Esophagus muscularis mucosa (tissue), 4 donors: ENCODE measurements around the gene PRKAG2. TPM values are rescaled to one million over a fixed set of nuclear protein-coding genes. Genes with fewer than 3 reads are reported as not detected.

Experiments used
- DNase-seq: peaks from one replicate; pipeline ENCODE4 v3.0.0-alpha.2; 2017; ENCODE audit errors: extremely low spot score
- H3K27ac ChIP-seq, 4 donors: fragments of 200-600 bp; sonication (generic); replicated peaks in 1 of 4; 1 replicate in 3 of 4; 2 replicates in 1 of 4; pipeline ENCODE4 v1.5.1; 2016 to 2019; ENCODE audit warnings: mild to moderate bottlenecking in 1 of 4
- H3K27me3 ChIP-seq, 4 donors: fragments of 200-600 bp; sonication (generic); one replicate each; pipeline versions ENCODE4 v1.5.1 to v1.6.0; 2016 to 2019
- H3K36me3 ChIP-seq, 4 donors: fragments of 200-600 bp; sonication (generic); one replicate each; pipeline ENCODE4 v1.5.1; 2016 to 2019
- H3K4me1 ChIP-seq, 4 donors: fragments of 200-600 bp; sonication (generic); one replicate each; pipeline ENCODE4 v1.5.1; 2016 to 2019
- H3K4me3 ChIP-seq, 4 donors: fragments of 200-600 bp; sonication (generic); 1 replicate in 2 of 4; 2 replicates in 2 of 4; pipeline ENCODE4 v1.5.1; 2016 to 2019; ENCODE audit warnings: mild to moderate bottlenecking in 4 of 4, moderate library complexity in 1 of 4
- H3K9me3 ChIP-seq, 4 donors: fragments of 200-600 bp; sonication (generic); 1 replicate in 3 of 4; 2 replicates in 1 of 4; pipeline ENCODE4 v1.5.1; 2016 to 2019
- EP300 ChIP-seq: sonication (generic); formaldehyde crosslinking; IDR thresholded peaks from one replicate; pipeline ENCODE4 v1.6.1; 2017; ENCODE audit warnings: antibody characterized with exemption
- POLR2A ChIP-seq: fragments of 450-650 bp; IDR thresholded peaks from one replicate; pipeline ENCODE4 v1.6.1; 2017; ENCODE audit warnings: antibody characterized with exemption, moderate library complexity, mild to moderate bottlenecking, low read depth
- POLR2AphosphoS5 ChIP-seq, 2 donors: sonication (generic); formaldehyde crosslinking; IDR thresholded peaks; one replicate each; pipeline ENCODE4 v1.6.1; 2017; ENCODE audit warnings: antibody characterized with exemption in 2 of 2
- WGBS: methylation state at CpG from one replicate; pipeline ENCODE4 v1.1.5; 2018; 5-methylcytosine and 5-hydroxymethylcytosine counted together
- intact Hi-C: fragments of 100-400 bp; cut with DNase I; formaldehyde crosslinking; loops from one replicate; pipeline ENCODE4 v1.15.1; 2023
- total RNA-seq, 4 donors: library from RNA; depleted of rRNA; stranded (reverse); fragments of >200 nt; gene quantifications; one replicate each; pipeline versions ENCODE4 v1.1.0 to v1.2.1, GENCODE V29; 2016
- TF ChIP-seq, protein P1 (sequence below), 3 experiments: fragments of 200-600 bp in 2 of 3; fragments of 450-650 bp in 1 of 3; sonication (generic) in 2 of 3; IDR thresholded peaks; one replicate each; pipeline ENCODE4 v1.5.1; 2017 to 2019; ENCODE audit warnings: antibody characterized with exemption in 3 of 3, mild to moderate bottlenecking in 2 of 3, moderate library complexity in 1 of 3

The PRKAG2 gene
- total RNA-seq, 4 donors from 2014 or later, result 51.3 to 97.2 (median 77.5) TPM

DNA sequence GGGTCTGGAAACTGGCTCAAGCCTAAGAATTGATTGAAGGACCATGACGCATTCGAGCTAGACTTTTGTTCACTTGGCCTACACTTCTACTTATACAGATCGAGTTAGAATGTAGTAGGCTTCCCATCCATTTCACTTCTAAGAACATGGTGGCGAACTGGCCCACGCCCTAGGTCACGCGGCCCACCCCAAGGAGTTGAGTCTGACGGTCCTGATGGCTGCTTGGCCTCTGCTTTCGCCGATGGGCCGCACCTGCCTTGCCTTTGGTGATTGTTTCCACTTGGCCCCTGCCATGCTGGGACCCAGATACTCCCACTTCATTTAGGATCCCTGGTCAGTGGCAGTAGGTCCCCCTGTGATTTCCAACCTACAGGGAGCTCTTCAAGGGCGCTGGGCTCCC lies 153.6 kb downstream of the PRKAG2 start:
- Histone ChIP-seq H3K27me3 (no peaks in the 10 kb centered on the region), H3K36me3 (no peaks in the 10 kb centered on the region), H3K27ac (no peak overlapping the region), H3K4me3 (no peak overlapping the region), H3K9me3 (no peaks in the 10 kb centered on the region), H3K4me1 (peaks cover 41 to 72% (median 52%) of the 10 kb centered on the region in 4 donors)
- TF ChIP-seq POLR2A, result no peak
- no peak for TF ChIP-seq EP300
- TF ChIP-seq, protein P1, sequence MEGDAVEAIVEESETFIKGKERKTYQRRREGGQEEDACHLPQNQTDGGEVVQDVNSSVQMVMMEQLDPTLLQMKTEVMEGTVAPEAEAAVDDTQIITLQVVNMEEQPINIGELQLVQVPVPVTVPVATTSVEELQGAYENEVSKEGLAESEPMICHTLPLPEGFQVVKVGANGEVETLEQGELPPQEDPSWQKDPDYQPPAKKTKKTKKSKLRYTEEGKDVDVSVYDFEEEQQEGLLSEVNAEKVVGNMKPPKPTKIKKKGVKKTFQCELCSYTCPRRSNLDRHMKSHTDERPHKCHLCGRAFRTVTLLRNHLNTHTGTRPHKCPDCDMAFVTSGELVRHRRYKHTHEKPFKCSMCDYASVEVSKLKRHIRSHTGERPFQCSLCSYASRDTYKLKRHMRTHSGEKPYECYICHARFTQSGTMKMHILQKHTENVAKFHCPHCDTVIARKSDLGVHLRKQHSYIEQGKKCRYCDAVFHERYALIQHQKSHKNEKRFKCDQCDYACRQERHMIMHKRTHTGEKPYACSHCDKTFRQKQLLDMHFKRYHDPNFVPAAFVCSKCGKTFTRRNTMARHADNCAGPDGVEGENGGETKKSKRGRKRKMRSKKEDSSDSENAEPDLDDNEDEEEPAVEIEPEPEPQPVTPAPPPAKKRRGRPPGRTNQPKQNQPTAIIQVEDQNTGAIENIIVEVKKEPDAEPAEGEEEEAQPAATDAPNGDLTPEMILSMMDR (IDR thresholded peaks at IDR 0.05), result no peak
- no peak for TF ChIP-seq POLR2AphosphoS5 (IDR thresholded peaks at IDR 0.05)
- 93% methylated on average over 12 of the region's 12 CpGs for WGBS
- DNase-seq, result no peak
- intact Hi-C loops, result no loop called here

DNA sequence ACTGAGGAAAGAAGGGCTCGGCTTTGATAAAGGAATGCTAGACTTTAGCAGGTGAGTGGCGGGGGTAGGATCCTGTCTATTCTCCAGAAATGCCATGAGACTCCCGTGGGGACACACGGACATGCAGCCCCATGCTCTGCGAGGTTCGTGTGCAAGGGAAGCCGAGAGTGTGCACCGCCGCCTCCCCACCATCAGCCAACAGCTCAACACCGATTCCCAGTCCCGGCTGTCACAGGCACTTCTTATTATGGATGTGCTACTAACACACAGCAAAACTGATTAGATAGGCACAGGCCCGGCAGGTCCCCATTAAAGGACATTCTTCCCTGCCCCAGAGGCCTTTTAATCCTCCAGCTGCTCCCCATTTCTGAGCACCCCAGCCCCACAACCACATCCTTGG lies 154.4 kb downstream of the PRKAG2 start:
- intact Hi-C loops, result no loop called here
- H3K36me3 ChIP-seq, result no peaks in the 10 kb centered on the region
- 97% methylated on average over 12 of the region's 12 CpGs for WGBS
- no peaks in the 10 kb centered on the region for H3K9me3 ChIP-seq
- H3K27ac ChIP-seq, result no peak overlapping the region
- TF ChIP-seq, protein P1 (IDR thresholded peaks at IDR 0.05), result no peak
- TF ChIP-seq POLR2A (no peak), EP300 (no peak), POLR2AphosphoS5 (IDR thresholded peaks at IDR 0.05) (no peak)
- DNase-seq, result no peak
- no peak overlapping the region for H3K4me3 ChIP-seq
- no peaks in the 10 kb centered on the region for H3K27me3 ChIP-seq
- peaks cover 34 to 67% (median 45%) of the 10 kb centered on the region in 4 donors for H3K4me1 ChIP-seq

DNA sequence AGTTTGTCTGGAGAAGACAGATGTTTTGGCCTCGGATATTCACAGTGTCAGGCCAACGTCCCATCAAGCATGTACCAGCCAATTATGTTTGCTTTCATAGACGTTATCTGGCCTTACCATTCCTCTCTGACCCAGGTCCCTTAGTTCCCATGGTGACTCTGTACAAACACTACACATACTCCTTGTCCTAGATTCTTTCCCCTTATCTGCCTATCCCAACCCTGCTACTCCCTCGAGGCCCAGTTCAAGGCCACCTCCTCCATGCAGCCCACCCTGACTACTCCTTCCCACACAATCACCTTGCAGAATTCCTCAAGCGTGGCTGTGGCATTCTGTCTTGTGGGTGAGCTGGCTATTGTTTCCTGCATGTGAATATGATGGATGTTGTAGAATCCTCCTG lies 155.2 kb downstream of the PRKAG2 start:
- no peak overlapping the region for H3K4me3 ChIP-seq
- H3K4me1 ChIP-seq, result peaks cover 25 to 66% (median 41%) of the 10 kb centered on the region in 4 donors
- no peaks in the 10 kb centered on the region for H3K36me3 ChIP-seq
- TF ChIP-seq EP300 (no peak), POLR2A (no peak), POLR2AphosphoS5 (IDR thresholded peaks at IDR 0.05) (no peak)
- TF ChIP-seq, protein P1 (IDR thresholded peaks at IDR 0.05), result no peak
- WGBS, result 60% methylated on average over 5 of the region's 5 CpGs
- DNase-seq, result no peak
- intact Hi-C loops, result no loop called here
- H3K9me3 ChIP-seq, result no peaks in the 10 kb centered on the region
- no peaks in the 10 kb centered on the region for H3K27me3 ChIP-seq
- H3K27ac ChIP-seq, result no peak overlapping the region

DNA sequence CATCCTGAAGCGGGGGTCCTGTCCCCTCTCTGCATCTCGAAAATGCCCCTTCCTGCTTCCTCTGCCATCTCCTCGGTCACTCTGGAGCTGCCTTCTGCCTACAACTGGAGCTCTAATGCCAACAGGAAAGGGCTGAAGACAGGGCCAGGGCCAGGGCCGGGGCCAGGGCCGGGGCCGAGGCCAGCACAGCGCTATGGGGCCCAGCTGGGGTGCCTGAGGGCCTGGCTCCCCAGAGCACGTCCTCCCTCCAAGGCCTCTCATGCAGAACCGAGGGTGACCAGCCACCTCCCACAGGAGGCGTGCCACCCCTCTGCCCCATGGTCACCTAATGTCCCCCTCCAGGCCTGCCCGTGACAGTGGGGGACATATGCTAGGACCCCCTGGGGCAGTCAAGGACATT lies 155.7 kb downstream of the PRKAG2 start:
- no peak overlapping the region for H3K4me3 ChIP-seq
- no peaks in the 10 kb centered on the region for H3K9me3 ChIP-seq
- no peaks in the 10 kb centered on the region for H3K27me3 ChIP-seq
- no peaks in the 10 kb centered on the region for H3K36me3 ChIP-seq
- no peak for DNase-seq
- TF ChIP-seq EP300 (no peak), POLR2A (no peak), POLR2AphosphoS5 (IDR thresholded peaks at IDR 0.05) (no peak)
- TF ChIP-seq, protein P1 (IDR thresholded peaks at IDR 0.05), result no peak
- no peak overlapping the region for H3K27ac ChIP-seq
- intact Hi-C loops, result no loop called here
- WGBS, result 88% methylated on average over 6 of the region's 11 CpGs
- H3K4me1 ChIP-seq, result peaks cover 28 to 67% (median 41%) of the 10 kb centered on the region in 4 donors

DNA sequence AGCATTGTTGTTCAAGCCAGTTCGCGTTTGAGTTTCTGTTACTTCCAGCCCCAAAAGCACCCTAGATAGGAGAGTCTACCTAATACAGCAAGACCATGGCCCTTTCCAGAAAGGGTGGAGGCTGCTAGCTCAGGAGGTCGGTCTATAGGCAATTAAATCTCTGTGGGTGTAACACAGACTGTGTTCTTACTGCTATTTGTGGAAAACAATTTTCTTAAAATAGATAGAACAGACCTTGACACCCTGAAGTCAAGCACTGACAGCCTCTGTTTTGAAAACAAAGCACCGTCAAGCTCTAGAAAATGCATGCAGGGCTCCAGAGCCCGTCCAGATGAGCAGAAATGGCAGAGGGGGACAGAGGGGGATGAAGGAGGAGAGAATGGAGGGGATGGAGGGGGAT lies 156.6 kb downstream of the PRKAG2 start:
- DNase-seq, result no peak
- Histone ChIP-seq H3K27ac (no peak overlapping the region), H3K4me1 (peaks cover 26 to 67% (median 41%) of the 10 kb centered on the region in 4 donors), H3K4me3 (no peak overlapping the region), H3K9me3 (no peaks in the 10 kb centered on the region), H3K27me3 (no peaks in the 10 kb centered on the region), H3K36me3 (no peaks in the 10 kb centered on the region)
- 57% methylated on average over 5 of the region's 5 CpGs for WGBS
- intact Hi-C loops, result no loop called here
- TF ChIP-seq, protein P1 (IDR thresholded peaks at IDR 0.05), result no peak
- no peak for TF ChIP-seq EP300
- no peak for TF ChIP-seq POLR2A
- TF ChIP-seq POLR2AphosphoS5 (IDR thresholded peaks at IDR 0.05), result no peak
